OCI-LY3 (cell line): ENCODE results near the gene OTOA.

ENCODE experiments used
- CTCF ChIP-seq: fragments of 200-600, 300-600 bp; sonication (generic); IDR thresholded peaks from 2 replicates; pipeline ENCODE4 v1.5.1; 2014; ENCODE audit warnings: antibody characterized with exemption, low read length, low read depth
- EZH2phosphoT487 ChIP-seq: fragments of 200-600 bp; shearing (Covaris generic); IDR thresholded peaks from 2 replicates; pipeline ENCODE4 v1.6.1; 2018; ENCODE audit warnings: antibody characterized with exemption, mixed run types, low read depth

GRCh38 chr16:21639493-21639892 lies 24.3 kb upstream of the OTOA start:
- TF ChIP-seq CTCF, result no peak
- no peak for TF ChIP-seq EZH2phosphoT487
